ENCODE results near the gene CCDC171.
"Not testable (repeated sequence)": the region's sequence is repeated elsewhere in the genome, so short reads cannot be mapped to it uniquely, and the experiment has no call there.

Gene CCDC171

GRCh38 chr9:15552636-15553527 lies at the start of gene CCDC171:
Gene CCDC171, plus strand, starts transcription at chr9:15553043. Its CDS starts 11,046 bp downstream, at chr9:15564089.
- H3K27ac ChIP-seq: peak within 1 kb of the TSS; percentile 86
- peak; percentile 73 for DNase-seq (ENCODE audit: low read depth, low spot score)

GRCh38 chr9:15505921-15506320 lies 46.9 kb upstream of the CCDC171 start:
- H3K27ac ChIP-seq: no peak overlapping the region
- DNase-seq (ENCODE audit: low read depth, low spot score): no peak

DNA sequence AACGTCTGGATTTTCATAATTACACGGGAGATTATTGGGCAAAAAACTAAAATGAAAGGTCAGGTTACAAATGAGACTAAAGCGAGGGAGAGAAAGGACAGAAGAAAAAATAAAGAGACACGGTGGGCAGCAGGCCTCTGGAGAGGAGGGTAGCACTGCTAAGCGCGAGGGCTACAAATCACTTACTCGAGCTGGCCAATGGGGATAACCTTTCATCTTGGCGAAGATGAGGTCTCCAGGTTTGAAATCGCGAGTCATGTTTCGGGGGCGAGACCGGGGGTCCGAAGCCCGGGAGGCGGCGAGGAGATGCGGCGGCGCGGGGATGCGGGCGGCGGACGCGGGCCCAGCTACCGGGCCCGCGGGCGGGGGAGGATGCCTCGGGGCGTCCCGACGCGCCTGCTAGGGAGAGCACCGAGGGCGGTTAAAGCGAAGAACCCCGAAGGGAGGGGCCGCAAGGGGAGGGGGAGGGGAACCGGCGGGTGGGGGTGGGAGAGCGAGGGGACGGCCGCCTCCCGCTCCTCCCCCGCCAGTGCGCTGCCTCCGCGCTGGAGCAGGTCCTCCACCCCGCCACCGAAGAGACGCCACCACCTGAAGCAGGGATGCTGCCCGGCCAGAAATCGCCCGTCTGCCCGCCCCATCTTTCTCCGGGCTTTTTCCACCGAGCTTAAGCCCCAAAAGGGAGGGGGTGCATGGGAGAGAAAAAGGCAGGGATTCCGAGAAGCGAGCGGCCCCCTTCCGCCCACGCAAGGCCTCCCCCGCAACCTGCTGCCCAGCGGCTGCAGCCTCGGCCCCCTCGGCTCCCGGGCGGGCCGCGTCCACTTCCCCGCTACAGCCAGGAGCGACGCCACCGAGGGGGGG lies 42.7 kb upstream of the CCDC171 start:
- no peak for DNase-seq (ENCODE audit: low read depth, low spot score)
- peak overlapping the region; percentile 58 for H3K27ac ChIP-seq

DNA sequence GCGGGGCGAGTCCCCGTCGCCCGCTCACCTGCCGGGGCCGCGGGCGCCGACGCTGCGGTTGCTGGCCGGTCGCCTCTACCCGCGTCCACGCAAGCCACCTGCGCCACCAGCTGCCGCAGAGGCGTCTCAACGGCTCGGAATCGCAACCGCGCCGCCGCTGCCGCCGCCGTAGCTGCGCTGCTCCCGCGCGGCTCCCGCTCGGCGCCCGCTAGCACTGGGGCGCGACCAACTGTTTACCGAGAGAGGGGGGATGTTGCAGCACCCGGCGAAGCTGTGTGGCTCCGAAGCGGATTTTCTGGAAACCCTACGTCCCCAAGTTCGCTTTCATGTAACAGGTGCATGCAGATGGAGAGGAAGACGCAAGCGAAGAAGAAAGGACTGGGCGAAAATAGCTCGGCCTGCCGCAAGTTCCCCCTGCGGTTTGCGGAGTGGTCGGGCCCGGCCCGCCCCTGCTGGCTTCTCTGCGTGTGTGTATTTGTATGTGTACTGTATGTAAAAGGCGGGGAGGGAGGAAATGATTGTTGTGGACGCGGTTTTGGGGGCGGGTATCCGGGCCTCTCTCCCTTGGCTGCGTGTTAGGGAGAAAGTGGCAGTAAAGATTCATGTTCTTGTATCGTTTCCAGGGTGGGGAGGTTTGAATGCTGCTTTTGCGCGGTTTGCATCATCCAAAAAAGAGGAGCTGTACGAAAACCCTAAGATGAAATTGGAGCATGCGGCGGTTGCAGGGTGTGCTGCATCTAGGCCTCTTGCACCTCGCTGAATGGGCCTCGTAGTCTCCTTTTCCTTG lies 41.9 kb upstream of the CCDC171 start, which contains the start of gene PSIP1:
Gene PSIP1 (minus strand): TSS at position 182 of the 787 bp plus-strand sequence. CDS start 782 bp downstream, outside the sequence.
- peak within 1 kb of the TSS; percentile 58 for H3K27ac ChIP-seq

DNA sequence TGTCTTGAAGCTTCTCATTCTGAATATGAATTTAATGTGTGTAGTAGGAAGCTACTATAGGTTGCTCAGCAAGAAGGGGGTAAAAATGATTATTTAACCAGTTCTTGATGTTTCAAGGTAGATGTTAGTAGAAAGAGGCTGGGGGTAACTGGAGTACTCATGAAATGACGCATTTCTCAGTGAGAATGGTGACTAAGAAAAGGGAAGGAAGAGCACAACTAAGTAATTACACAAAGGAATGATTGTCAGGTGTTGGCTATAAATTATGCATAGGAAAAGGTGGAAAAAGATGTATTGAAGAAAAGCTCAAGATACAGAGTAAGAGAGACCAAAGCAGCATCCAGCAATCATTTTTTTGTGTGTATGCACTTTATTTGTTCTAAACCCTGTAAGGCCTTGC lies 40.6 kb upstream of the CCDC171 start:
- H3K27ac ChIP-seq: no peak overlapping the region

More for the DNA sequence above, 41.9 kb upstream of the CCDC171 start, which contains the start of gene PSIP1:
- no peak for DNase-seq (ENCODE audit: low read depth, low spot score)

GRCh38 chr9:15512889-15513288 lies 40.0 kb upstream of the CCDC171 start:
- H3K27ac ChIP-seq: no peak overlapping the region
- no peak for DNase-seq (ENCODE audit: low read depth, low spot score)

More for the DNA sequence above, 40.6 kb upstream of the CCDC171 start:
- DNase-seq (ENCODE audit: low read depth, low spot score): no peak

GRCh38 chr9:15513335-15513734 lies 39.5 kb upstream of the CCDC171 start:
- H3K27ac ChIP-seq: no peak overlapping the region
- DNase-seq (ENCODE audit: low read depth, low spot score): no peak

GRCh38 chr9:15519831-15520230 lies 33.0 kb upstream of the CCDC171 start:
- no peak overlapping the region for H3K27ac ChIP-seq
- no peak for DNase-seq (ENCODE audit: low read depth, low spot score)

GRCh38 chr9:15521254-15521653 lies 31.6 kb upstream of the CCDC171 start:
- H3K27ac ChIP-seq: no peak overlapping the region

DNA sequence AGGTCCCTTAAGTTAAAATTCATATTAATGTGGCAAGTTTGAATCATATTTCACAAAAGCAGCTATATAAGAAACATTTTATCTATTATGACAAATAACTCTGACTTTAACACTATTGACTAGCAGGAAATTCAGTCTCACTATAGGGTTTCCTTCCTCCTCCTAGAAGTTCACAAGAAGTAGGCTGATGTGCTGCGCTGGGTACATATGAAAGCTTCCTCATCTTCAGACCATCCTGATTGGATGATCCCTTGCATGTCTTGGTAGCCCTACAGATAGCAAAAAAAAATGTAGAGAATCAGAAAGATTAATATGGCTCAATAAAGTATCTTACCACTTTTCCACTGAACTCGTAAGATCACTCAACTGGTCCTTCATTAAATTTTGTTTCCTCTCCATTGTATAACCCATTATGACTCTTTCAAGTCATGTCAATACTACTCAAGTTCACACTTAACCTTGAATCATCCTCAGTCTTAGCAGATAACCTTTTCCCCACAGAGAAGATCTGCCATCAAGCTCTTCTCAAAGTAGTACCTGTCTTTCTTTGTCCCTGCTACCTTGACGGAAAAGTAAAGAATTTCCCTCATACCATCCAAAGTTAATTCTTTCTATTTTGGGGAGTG lies 30.6 kb upstream of the CCDC171 start:
- DNase-seq (ENCODE audit: low read depth, low spot score): no peak
- H3K27ac ChIP-seq: no peak overlapping the region

More at GRCh38 chr9:15521254-15521653, 31.6 kb upstream of the CCDC171 start:
- no peak for DNase-seq (ENCODE audit: low read depth, low spot score)

- no peak for DNase-seq (ENCODE audit: low read depth, low spot score)
- no peak overlapping the region for H3K27ac ChIP-seq
Observed at GRCh38 chr9:15524845-15525455, 27.9 kb upstream of the CCDC171 start.

DNA sequence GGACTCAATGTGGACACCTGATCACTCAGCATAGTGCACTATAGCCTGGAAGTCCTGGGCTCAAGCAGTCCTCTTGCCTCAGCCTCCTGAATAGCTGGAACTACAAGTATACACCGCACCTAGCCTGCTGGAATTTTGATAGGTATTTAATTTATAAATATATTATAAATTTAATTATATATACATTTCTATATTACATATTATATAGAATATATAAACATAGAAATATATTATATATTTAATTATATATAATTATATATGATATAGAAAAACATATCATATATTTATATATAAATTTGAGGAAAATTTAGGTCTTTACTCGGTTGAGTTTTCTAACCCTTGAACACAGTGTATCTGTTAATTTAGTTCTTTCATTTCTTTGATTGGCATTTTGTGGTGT lies 26.9 kb upstream of the CCDC171 start:
- DNase-seq (ENCODE audit: low read depth, low spot score): no peak
- H3K27ac ChIP-seq: no peak overlapping the region

- not testable (repeated sequence) for H3K27ac ChIP-seq; DNase-seq (ENCODE audit: low read depth, low spot score)
Observed at GRCh38 chr9:15527035-15527434, 25.8 kb upstream of the CCDC171 start.

DNA sequence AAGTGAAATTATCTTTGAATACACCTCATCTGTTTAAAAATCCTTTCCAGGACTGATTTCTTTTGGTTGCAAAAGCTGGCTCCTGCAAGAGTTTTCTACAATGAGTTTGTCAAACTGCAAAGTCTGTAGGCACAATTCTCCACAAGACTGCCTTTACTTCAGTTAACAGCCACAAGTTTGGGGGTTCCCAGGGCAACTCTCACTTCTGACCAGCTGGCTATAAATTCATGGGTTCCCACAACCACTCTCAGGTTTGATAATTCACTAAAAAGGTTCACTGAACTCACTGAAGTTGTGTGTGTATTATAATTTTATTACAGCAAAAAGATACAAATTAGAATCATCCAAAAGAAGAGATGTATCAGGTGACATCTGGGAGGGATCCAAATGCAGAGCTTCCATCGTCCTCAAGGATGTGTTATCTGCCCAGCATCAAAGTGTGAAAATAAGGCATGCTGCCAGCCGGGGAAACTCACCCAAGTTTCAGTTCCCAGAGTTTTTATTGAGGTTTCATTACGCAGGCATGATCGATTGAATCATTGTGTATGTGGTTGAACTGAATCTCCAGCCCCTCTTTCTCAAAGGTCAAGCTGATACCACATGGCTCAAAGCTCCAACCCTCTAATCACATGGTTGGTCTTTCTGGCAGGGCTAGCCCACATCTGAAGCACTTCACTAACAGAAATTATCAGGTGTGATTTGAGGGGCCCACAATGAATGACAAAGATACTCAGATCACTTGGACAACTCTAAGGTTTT lies 23.1 kb upstream of the CCDC171 start:
- H3K27ac ChIP-seq: no peak overlapping the region
- DNase-seq (ENCODE audit: low read depth, low spot score): no peak

- DNase-seq (ENCODE audit: low read depth, low spot score): no peak
- H3K27ac ChIP-seq: no peak overlapping the region
Observed at GRCh38 chr9:15531380-15531779, 21.5 kb upstream of the CCDC171 start.

DNA sequence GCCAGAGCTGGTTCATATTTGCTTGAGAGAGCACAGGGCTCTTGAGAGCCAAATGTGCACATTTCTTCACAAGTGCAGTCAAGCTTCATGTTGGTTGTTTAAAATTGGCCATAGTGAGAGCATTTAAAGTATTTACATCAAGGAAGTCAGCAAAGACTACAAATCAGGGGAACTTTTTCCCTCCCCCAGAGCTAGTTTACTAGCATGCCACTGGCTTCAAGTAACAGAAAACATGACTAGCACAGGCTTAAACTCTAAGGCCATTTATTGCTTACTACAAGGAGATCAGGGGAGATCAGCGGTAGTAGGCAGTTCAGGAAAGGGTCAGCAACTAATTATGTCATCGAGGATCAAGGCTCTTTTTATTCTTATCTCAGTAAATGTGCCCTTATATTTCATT lies 11.0 kb upstream of the CCDC171 start:
- no peak for DNase-seq (ENCODE audit: low read depth, low spot score)
- no peak overlapping the region for H3K27ac ChIP-seq

DNA sequence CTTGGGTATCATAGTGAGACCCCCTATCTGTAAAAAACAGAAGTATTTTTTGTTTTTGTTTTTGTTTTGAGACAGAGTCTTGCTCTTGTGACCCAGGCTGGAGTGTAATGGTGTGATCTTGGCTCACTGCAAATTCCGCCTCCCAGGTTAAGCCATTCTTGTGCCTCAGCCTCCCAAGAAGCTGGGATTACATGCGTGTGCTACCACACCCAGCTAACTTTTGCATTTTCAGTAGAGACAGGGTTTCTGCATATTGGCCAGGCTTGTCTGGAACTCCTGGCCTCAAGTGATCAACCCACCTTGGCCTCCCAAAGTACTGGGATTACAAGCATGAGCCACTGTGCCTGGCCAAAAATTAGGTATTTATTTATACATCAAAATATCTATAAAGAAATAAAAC lies 10.2 kb upstream of the CCDC171 start:
- no peak for DNase-seq (ENCODE audit: low read depth, low spot score)
- no peak overlapping the region for H3K27ac ChIP-seq

DNA sequence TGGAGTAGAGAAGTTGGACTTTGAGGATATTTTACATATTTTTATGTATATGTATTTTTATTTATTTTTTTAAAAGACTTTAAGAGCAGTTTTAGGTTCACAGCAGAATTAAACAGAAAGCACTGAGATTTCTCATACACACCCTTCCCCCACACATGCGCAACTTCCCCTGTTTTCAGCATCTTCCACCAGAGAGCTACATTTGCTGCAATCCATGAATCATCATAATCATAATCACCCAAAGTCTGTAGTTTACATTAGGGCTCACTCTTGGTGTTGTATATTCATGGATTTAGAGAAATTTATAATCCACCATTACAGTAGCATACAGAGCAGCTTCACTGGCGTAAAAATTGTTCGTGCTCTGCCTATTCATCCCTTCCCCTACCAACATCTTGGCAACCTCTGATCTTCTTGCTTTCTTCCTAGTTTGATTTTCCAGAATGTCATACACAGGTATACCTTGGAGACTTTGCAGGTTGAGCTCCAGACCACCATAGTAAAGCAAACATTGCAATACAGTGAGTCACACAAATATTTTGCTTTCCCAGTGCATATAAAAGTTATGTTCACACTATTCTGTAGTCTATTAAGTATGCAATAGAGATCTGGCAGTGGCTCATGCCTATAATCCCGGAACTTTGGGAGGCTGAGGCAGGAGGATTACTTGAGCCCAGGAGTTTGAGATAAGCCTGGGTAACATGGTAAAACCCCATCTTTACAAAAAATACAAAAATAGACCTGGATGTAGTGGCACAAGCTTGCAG lies 9.6 kb upstream of the CCDC171 start:
- H3K27ac ChIP-seq: no peak overlapping the region
- no peak for DNase-seq (ENCODE audit: low read depth, low spot score)

All from epithelial cell of prostate (primary cell).